Psoas muscle (tissue), 8 donors: ENCODE results near the gene ANOS1. TPM values are rescaled to one million over a fixed set of nuclear protein-coding genes. Genes with fewer than 3 reads are reported as not detected.

ENCODE experiments used
- ATAC-seq, 4 donors: fragments of 200-7000 bp; cut with Tn5 transposase; one replicate each; pipeline ENCODE4 v1.9.1; 2020; ENCODE audit warnings: moderate library complexity in 3 of 4, mild to moderate bottlenecking in 2 of 4
- DNase-seq, 2 donors: peaks; one replicate each; pipeline ENCODE4 v3.0.0-alpha.2; 2020
- H3K27ac ChIP-seq: fragments of 200-600 bp; one replicate; pipeline ENCODE4 v1.8.0; 2022
- H3K27me3 ChIP-seq, 3 donors: fragments of 200-600 bp in 1 of 3; one replicate each; pipeline versions ENCODE4 v1.6.1 to v1.8.0; 2013 to 2022; ENCODE audit warnings: low read length in 2 of 3, mild to moderate bottlenecking in 2 of 3, moderate library complexity in 1 of 3; ENCODE audit not compliant: insufficient read depth in 3 of 3
- H3K36me3 ChIP-seq, 2 donors: fragments of 200-600 bp in 1 of 2; one replicate each; pipeline versions ENCODE4 v1.6.1 to v1.8.0; 2013 to 2022; ENCODE audit warnings: low read depth in 1 of 2, mild to moderate bottlenecking in 1 of 2, moderate library complexity in 1 of 2; ENCODE audit not compliant: insufficient read depth in 1 of 2
- H3K4me1 ChIP-seq: fragments of 200-600 bp; one replicate; pipeline ENCODE4 v1.8.0; 2022
- H3K4me3 ChIP-seq: fragments of 200-600 bp; one replicate; pipeline ENCODE4 v1.8.0; 2022; ENCODE audit warnings: mild to moderate bottlenecking
- H3K9me3 ChIP-seq: fragments of 200-600 bp; one replicate; pipeline ENCODE4 v1.8.0; 2022
- CTCF ChIP-seq: fragments of 200-600 bp; IDR thresholded peaks from one replicate; pipeline ENCODE4 v1.8.0; 2022; ENCODE audit warnings: antibody characterized with exemption
- WGBS, 3 donors: extraction: QIAGEN DNeasy Blood & Tissue Kit; methylation state at CpG; one replicate each; pipeline versions ENCODE4 v1.1.6 to v1.1.7; 2013; 5-methylcytosine and 5-hydroxymethylcytosine counted together
- intact Hi-C, 2 donors: fragments of 100-400 bp; cut with DNase I; formaldehyde crosslinking; loops; one replicate each; pipeline versions ENCODE4 v1.11.0 to v1.14.2; 2022
- polyA plus RNA-seq, 3 donors: library from polyadenylated mRNA; stranded (reverse); fragments of 200-250 nt; gene quantifications; one replicate each; pipeline ENCODE4 v1.2.3, GENCODE V29; 2013
- total RNA-seq, 4 donors: library from RNA; stranded (reverse); fragmentation: NEBNext Ultra II Directional in 2 of 4; extraction: Animal tissue kit (Norgen Biotek cat#: 25700) in 2 of 4; gene quantifications; one replicate each; pipeline versions ENCODE4 v1.2.1 to v1.2.4, GENCODE V29; 2021 to 2023
- donor health status: healthy with polysubstance abuse.
- donor health status: DM: no; HTN: no; CAD: no; lungs with moderate emphysema.
- donor health status: Bipolar disorder and iron deficiency.
- donor health status: healthy.
- donor health status: DM: yes; HTN: yes; CAD: no.
- donor health status: DM: no; HTN: no; CAD: no.
- donor health status: DM: no; HTN: no; CAD: no.
- donor health status: DM: yes; HTN: yes; CAD: no.

Gene ANOS1
- total and polyA plus RNA-seq, 7 donors, result 0.55 to 11.7 (median 3.4) TPM

- Histone ChIP-seq H3K27ac (no peak overlapping the region), H3K4me3 (no peak overlapping the region), H3K27me3 (no peaks in the 10 kb centered on the region), H3K9me3 (no peaks in the 10 kb centered on the region), H3K36me3 (no peaks in the 10 kb centered on the region), H3K4me1 (no peaks in the 10 kb centered on the region)
- DNase-seq (no peak), ATAC-seq (no peak)
- intact Hi-C loops, result no loop called here
- WGBS, 3 donors, result 79 to 85% (median 84%) methylated on average over 2 of the region's 2 CpGs
- no peak for TF ChIP-seq CTCF
Measured at GRCh38 chrX:8704184-8704583, 27.8 kb downstream of the ANOS1 start.

DNA sequence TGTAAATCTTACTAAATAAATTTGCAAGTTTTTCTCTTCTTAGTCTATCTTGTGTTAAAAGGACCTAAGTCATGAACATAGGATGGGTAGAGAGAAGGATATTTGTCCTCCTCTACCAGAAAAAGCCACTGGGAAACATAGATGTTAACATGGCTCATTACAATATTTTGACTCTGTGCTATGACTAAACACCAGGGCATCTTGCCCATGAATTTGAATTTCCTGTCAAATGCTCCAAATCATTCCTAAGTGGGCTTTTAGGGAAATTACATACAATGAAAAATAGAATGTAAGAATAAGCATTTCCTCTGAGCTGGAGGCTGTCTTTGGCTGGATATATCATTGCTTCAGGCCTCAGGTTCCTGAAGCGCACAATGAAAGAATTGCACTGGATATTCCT is 39.1 kb downstream of the ANOS1 start:
- no peak for TF ChIP-seq CTCF
- Histone ChIP-seq H3K36me3 (no peaks in the 10 kb centered on the region), H3K27ac (no peak overlapping the region), H3K4me1 (no peaks in the 10 kb centered on the region), H3K9me3 (peaks cover 5% of the 10 kb centered on the region), H3K4me3 (no peak overlapping the region), H3K27me3 (no peaks in the 10 kb centered on the region)
- ATAC-seq, result no peak
- 88 to 100% (median 94%) methylated on average over 1 of the region's 1 CpG for WGBS, 3 donors
- intact Hi-C loops, result no loop called here
- no peak for DNase-seq

- TF ChIP-seq CTCF, result no peak
- H3K36me3 ChIP-seq, result no peaks in the 10 kb centered on the region
- 73 to 94% (median 83%) methylated on average over 3 of the region's 3 CpGs for WGBS, 3 donors
- H3K4me1 ChIP-seq, result no peaks in the 10 kb centered on the region
- DNase-seq (no peak), ATAC-seq (no peak)
- H3K27me3 ChIP-seq, result no peaks in the 10 kb centered on the region
- no peaks in the 10 kb centered on the region for H3K9me3 ChIP-seq
- H3K4me3 ChIP-seq, result no peak overlapping the region
- intact Hi-C loops, result no loop called here
- no peak overlapping the region for H3K27ac ChIP-seq
Measured at GRCh38 chrX:8689473-8689872, 42.5 kb downstream of the ANOS1 start.

DNA sequence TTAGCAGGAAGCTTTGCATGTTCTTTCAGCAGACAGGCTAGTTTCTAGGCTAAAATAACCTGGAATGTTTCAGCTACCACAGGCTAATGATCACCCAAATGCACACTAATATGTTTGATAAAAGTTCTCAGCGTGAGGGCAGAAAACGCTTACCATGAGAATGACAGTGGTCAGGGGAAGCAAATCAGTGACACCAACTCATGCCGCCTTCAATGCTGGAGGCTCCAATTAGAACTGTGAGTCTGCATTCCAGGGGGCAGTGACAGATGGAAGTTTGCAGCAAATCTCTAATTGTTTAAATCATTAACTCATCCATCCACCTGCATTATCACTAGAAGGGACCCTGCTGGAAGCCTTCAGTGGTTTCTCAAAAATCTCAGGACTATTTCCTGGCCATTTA is 43.2 kb downstream of the ANOS1 start:
- ATAC-seq, result no peak

More for the DNA sequence above, 43.2 kb downstream of the ANOS1 start:
- H3K9me3 ChIP-seq, result no peaks in the 10 kb centered on the region
- H3K36me3 ChIP-seq, result no peaks in the 10 kb centered on the region
- H3K4me3 ChIP-seq, result no peak overlapping the region
- no peaks in the 10 kb centered on the region for H3K27me3 ChIP-seq
- H3K4me1 ChIP-seq, result no peaks in the 10 kb centered on the region
- no peak for DNase-seq
- WGBS, 3 donors, result 32 to 64% (median 54%) methylated on average over 3 of the region's 3 CpGs
- intact Hi-C loops, result no loop called here
- no peak for TF ChIP-seq CTCF
- H3K27ac ChIP-seq, result no peak overlapping the region
